ENCODE results near the gene F11R.

Gene F11R

GRCh38 chr1:161061419-161061818, 40.5 kb upstream of the F11R start:
- TF ChIP-seq SIN3A (IDR thresholded peaks at IDR 0.05; ENCODE audit: borderline replicate concordance, insufficient read depth, low read length) (no peak), REST (IDR thresholded peaks at IDR 0.05; ENCODE audit: insufficient read depth in 1 of 2, low read depth in 2 of 2, low read length in 2 of 2) (no peak), FOXP2 (optimal IDR thresholded peaks at IDR 0.05; ENCODE audit: borderline replicate concordance, extremely low read depth, extremely low read length, insufficient read depth) (no peak), POLR2AphosphoS5 (IDR thresholded peaks at IDR 0.05; ENCODE audit: low read depth, low read length) (no peak), TAF1 (IDR thresholded peaks at IDR 0.05; ENCODE audit: borderline replicate concordance, insufficient read depth, low read length) (no peak)

- no peak for TF ChIP-seq POLR2AphosphoS5 (IDR thresholded peaks at IDR 0.05; ENCODE audit: low read depth, low read length)
- no peak for TF ChIP-seq SIN3A (IDR thresholded peaks at IDR 0.05; ENCODE audit: borderline replicate concordance, insufficient read depth, low read length)
- no peak for TF ChIP-seq TAF1 (IDR thresholded peaks at IDR 0.05; ENCODE audit: borderline replicate concordance, insufficient read depth, low read length)
- TF ChIP-seq REST (IDR thresholded peaks at IDR 0.05; ENCODE audit: insufficient read depth in 1 of 2, low read depth in 2 of 2, low read length in 2 of 2) = no peak
- no peak for TF ChIP-seq FOXP2 (optimal IDR thresholded peaks at IDR 0.05; ENCODE audit: borderline replicate concordance, extremely low read depth, extremely low read length, insufficient read depth)
These were observed 38.3 kb upstream of the F11R start for GRCh38 chr1:161059293-161059692.

GRCh38 chr1:161054805-161055204, 33.9 kb upstream of the F11R start:
- no peak for TF ChIP-seq FOXP2 (optimal IDR thresholded peaks at IDR 0.05; ENCODE audit: borderline replicate concordance, extremely low read depth, extremely low read length, insufficient read depth)
- TF ChIP-seq SIN3A (IDR thresholded peaks at IDR 0.05; ENCODE audit: borderline replicate concordance, insufficient read depth, low read length) = no peak
- no peak for TF ChIP-seq REST (IDR thresholded peaks at IDR 0.05; ENCODE audit: insufficient read depth in 1 of 2, low read depth in 2 of 2, low read length in 2 of 2)
- TF ChIP-seq POLR2AphosphoS5 (IDR thresholded peaks at IDR 0.05; ENCODE audit: low read depth, low read length) = no peak
- TF ChIP-seq TAF1 (IDR thresholded peaks at IDR 0.05; ENCODE audit: borderline replicate concordance, insufficient read depth, low read length) = no peak

- TF ChIP-seq REST (IDR thresholded peaks at IDR 0.05; ENCODE audit: insufficient read depth in 1 of 2, low read depth in 2 of 2, low read length in 2 of 2) (no peak), FOXP2 (optimal IDR thresholded peaks at IDR 0.05; ENCODE audit: borderline replicate concordance, extremely low read depth, extremely low read length, insufficient read depth) (no peak), POLR2AphosphoS5 (IDR thresholded peaks at IDR 0.05; ENCODE audit: low read depth, low read length) (no peak), SIN3A (IDR thresholded peaks at IDR 0.05; ENCODE audit: borderline replicate concordance, insufficient read depth, low read length) (no peak), TAF1 (IDR thresholded peaks at IDR 0.05; ENCODE audit: borderline replicate concordance, insufficient read depth, low read length) (no peak)
These were observed 33.3 kb upstream of the F11R start for GRCh38 chr1:161054232-161054631.

GRCh38 chr1:161052899-161053298, 31.9 kb upstream of the F11R start:
- TF ChIP-seq FOXP2 (optimal IDR thresholded peaks at IDR 0.05; ENCODE audit: borderline replicate concordance, extremely low read depth, extremely low read length, insufficient read depth) (no peak), TAF1 (IDR thresholded peaks at IDR 0.05; ENCODE audit: borderline replicate concordance, insufficient read depth, low read length) (no peak), POLR2AphosphoS5 (IDR thresholded peaks at IDR 0.05; ENCODE audit: low read depth, low read length) (no peak), REST (IDR thresholded peaks at IDR 0.05; ENCODE audit: insufficient read depth in 1 of 2, low read depth in 2 of 2, low read length in 2 of 2) (no peak), SIN3A (IDR thresholded peaks at IDR 0.05; ENCODE audit: borderline replicate concordance, insufficient read depth, low read length) (no peak)

All from PFSK-1 (cell line).